Panc1 (cell line): ENCODE results near the gene CCDC47. TPM values are rescaled to one million over a fixed set of nuclear protein-coding genes. Genes with fewer than 3 reads are reported as not detected.

Experiments
- ATAC-seq: fragments of 200-7000 bp; cut with Tn5 transposase; 2 replicates; pipeline ENCODE4 v1.9.1; 2020; ENCODE audit warnings: mild to moderate bottlenecking, moderate library complexity
- BruUV-seq: library from RNA; stranded (reverse); fragments of 400-500 nt; replicated peaks from 2 replicates; lab custom pipeline; 2021; lab: Mats Ljungman, UMichigan
- CTCF ChIA-PET: fragments of 300-600 bp; sonication (Branson Sonifier 250); formaldehyde crosslinking; loops from one replicate; lab custom pipeline; 2022; ENCODE audit warnings: antibody characterized with exemption; lab: Charles Lee
- POLR2A ChIA-PET: fragments of 300-600 bp; sonication (Branson Sonifier 250); formaldehyde crosslinking; loops from one replicate; lab custom pipeline; 2022; ENCODE audit warnings: antibody characterized with exemption; lab: Charles Lee
- DNase-seq: peaks from one replicate; pipeline ENCODE4 v3.0.0-alpha.2; 2010; ENCODE audit warnings: low read depth, low spot score
- H3K27ac ChIP-seq: 2 replicates; pipeline ENCODE4 v1.5.1; 2011; ENCODE audit warnings: mild to moderate bottlenecking, low read length, inconsistent platforms
- H3K27me3 ChIP-seq: fragments of 200-500 bp; sonication (Bioruptor generic); 2 replicates; pipeline ENCODE4 v1.6.0; 2014; ENCODE audit warnings: low read length, inconsistent platforms; ENCODE audit not compliant: control insufficient read depth, insufficient read depth
- H3K36me3 ChIP-seq: fragments of 200-500 bp; sonication (Bioruptor generic); 2 replicates; pipeline ENCODE4 v1.5.1; 2014; ENCODE audit warnings: inconsistent platforms, mild to moderate bottlenecking, low read length, moderate library complexity; ENCODE audit not compliant: control insufficient read depth, insufficient read depth
- H3K4me1 ChIP-seq: 2 replicates; pipeline ENCODE4 v1.5.1; 2011; ENCODE audit warnings: inconsistent platforms, mild to moderate bottlenecking, low read length, moderate library complexity; ENCODE audit not compliant: control insufficient read depth, insufficient read depth
- H3K4me3 ChIP-seq, 2 experiments: 2 replicates each; pipeline ENCODE4 v1.5.1; 2011 to 2012; ENCODE audit warnings: low read depth in 2 of 2, low read length in 2 of 2, mild to moderate bottlenecking in 2 of 2, inconsistent platforms in 1 of 2, moderate library complexity in 1 of 2
- H3K9me3 ChIP-seq: fragments of 200-500 bp; sonication (Bioruptor generic); 2 replicates; pipeline ENCODE4 v1.5.1; 2014; ENCODE audit warnings: low read depth, mild to moderate bottlenecking, inconsistent platforms, low read length, moderate library complexity; ENCODE audit not compliant: control insufficient read depth, insufficient read depth
- POLR2AphosphoS5 ChIP-seq: IDR thresholded peaks from 2 replicates; pipeline ENCODE4 v1.6.1; 2012; ENCODE audit warnings: mild to moderate bottlenecking, low read depth, low read length, moderate library complexity
- SIN3A ChIP-seq: IDR thresholded peaks from 2 replicates; pipeline ENCODE4 v1.6.1; 2012; ENCODE audit warnings: low read depth, mild to moderate bottlenecking, low read length, moderate library complexity, borderline replicate concordance; ENCODE audit not compliant: insufficient read depth
- TCF7L2 ChIP-seq: IDR thresholded peaks from 2 replicates; pipeline ENCODE4 v1.6.1; 2011; ENCODE audit warnings: mild to moderate bottlenecking, low read depth, low read length, inconsistent platforms
- in situ Hi-C: cut with HindIII; loops from 2 replicates; pipeline ENCODE4 v1.10.0; 2016; ENCODE audit warnings: low sequenced_read_pairs, low pct_unique_long_range_greater_than_20kb
- intact Hi-C: fragments of 100-400 bp; cut with micrococcal nuclease; formaldehyde crosslinking; loops from one replicate; pipeline ENCODE4 v1.10.0; 2022; ENCODE audit not compliant: unreplicated experiment
- total RNA-seq: library from RNA; stranded (reverse); gene quantifications from one replicate; pipeline ENCODE4 v1.2.1, GENCODE V29; 2021; ENCODE audit not compliant: unreplicated experiment
- TF ChIP-seq, protein P1 (sequence below), 2 experiments: IDR thresholded peaks; 2 replicates each; pipeline ENCODE4 v1.6.1; 2011 to 2012; ENCODE audit warnings: low read depth in 2 of 2, control low read depth in 1 of 2, low read length in 1 of 2, mild to moderate bottlenecking in 1 of 2, moderate library complexity in 1 of 2; ENCODE audit not compliant: insufficient read depth in 1 of 2
- TF ChIP-seq, protein P2 (sequence below): fragments of 450-650 bp; IDR thresholded peaks from 2 replicates; pipeline ENCODE4 v1.5.1; 2017; ENCODE audit warnings: mild to moderate bottlenecking

Gene CCDC47
- total RNA-seq, 1 experiment from 2014 or later = 64.8 TPM

DNA sequence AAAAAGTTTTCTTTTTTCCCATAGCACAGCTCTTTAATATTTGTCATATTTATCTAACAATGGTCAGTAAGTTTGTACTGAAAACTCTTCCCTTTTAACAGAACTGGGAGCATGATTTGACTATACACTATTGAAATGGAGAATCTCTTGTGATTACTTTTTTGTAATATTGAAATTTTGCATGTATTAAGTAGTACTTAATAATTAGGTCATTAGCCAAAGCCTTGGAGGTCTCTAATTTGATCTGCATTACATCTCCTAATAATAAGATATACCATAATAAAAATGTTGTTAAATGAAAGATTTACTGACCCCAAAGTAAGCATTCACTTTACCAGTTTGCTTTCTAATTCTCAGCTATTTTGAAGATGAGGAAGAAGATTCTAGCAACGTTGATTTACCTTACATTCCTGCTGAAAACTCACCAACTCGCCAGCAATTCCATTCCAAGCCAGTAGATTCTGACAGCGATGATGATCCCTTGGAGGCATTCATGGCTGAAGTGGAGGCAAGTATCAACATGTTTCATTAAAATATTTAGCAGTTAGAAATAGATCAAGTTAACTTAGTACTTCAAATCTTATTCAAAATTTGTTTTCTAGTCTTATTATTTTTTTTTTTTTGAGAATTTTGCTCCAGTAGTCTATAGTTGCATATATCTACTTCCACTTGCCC, 18.8 kb upstream of the CCDC47 start:
- CTCF ChIA-PET = no interaction called here
- intact Hi-C loops (no loop called here), in situ Hi-C loops (no loop called here)
- no peaks in the 10 kb centered on the region for H3K9me3 ChIP-seq
- ATAC-seq (no peak), DNase-seq (no peak)
- no TSS peak for BruUV-seq
- H3K4me1 ChIP-seq = no peaks in the 10 kb centered on the region
- POLR2A ChIA-PET = no interaction called here
- no peaks in the 10 kb centered on the region for H3K27me3 ChIP-seq
- H3K4me3 ChIP-seq = no peak overlapping the region
- peaks cover 47% of the 10 kb centered on the region for H3K36me3 ChIP-seq
- TF ChIP-seq, protein P1, sequence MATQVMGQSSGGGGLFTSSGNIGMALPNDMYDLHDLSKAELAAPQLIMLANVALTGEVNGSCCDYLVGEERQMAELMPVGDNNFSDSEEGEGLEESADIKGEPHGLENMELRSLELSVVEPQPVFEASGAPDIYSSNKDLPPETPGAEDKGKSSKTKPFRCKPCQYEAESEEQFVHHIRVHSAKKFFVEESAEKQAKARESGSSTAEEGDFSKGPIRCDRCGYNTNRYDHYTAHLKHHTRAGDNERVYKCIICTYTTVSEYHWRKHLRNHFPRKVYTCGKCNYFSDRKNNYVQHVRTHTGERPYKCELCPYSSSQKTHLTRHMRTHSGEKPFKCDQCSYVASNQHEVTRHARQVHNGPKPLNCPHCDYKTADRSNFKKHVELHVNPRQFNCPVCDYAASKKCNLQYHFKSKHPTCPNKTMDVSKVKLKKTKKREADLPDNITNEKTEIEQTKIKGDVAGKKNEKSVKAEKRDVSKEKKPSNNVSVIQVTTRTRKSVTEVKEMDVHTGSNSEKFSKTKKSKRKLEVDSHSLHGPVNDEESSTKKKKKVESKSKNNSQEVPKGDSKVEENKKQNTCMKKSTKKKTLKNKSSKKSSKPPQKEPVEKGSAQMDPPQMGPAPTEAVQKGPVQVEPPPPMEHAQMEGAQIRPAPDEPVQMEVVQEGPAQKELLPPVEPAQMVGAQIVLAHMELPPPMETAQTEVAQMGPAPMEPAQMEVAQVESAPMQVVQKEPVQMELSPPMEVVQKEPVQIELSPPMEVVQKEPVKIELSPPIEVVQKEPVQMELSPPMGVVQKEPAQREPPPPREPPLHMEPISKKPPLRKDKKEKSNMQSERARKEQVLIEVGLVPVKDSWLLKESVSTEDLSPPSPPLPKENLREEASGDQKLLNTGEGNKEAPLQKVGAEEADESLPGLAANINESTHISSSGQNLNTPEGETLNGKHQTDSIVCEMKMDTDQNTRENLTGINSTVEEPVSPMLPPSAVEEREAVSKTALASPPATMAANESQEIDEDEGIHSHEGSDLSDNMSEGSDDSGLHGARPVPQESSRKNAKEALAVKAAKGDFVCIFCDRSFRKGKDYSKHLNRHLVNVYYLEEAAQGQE (IDR thresholded peaks at IDR 0.05; ENCODE audit: insufficient read depth in 1 of 2, low read depth in 2 of 2, low read length in 1 of 2) = no peak
- TF ChIP-seq SIN3A (no peak), TCF7L2 (no peak), POLR2AphosphoS5 (no peak)
- TF ChIP-seq, protein P2, sequence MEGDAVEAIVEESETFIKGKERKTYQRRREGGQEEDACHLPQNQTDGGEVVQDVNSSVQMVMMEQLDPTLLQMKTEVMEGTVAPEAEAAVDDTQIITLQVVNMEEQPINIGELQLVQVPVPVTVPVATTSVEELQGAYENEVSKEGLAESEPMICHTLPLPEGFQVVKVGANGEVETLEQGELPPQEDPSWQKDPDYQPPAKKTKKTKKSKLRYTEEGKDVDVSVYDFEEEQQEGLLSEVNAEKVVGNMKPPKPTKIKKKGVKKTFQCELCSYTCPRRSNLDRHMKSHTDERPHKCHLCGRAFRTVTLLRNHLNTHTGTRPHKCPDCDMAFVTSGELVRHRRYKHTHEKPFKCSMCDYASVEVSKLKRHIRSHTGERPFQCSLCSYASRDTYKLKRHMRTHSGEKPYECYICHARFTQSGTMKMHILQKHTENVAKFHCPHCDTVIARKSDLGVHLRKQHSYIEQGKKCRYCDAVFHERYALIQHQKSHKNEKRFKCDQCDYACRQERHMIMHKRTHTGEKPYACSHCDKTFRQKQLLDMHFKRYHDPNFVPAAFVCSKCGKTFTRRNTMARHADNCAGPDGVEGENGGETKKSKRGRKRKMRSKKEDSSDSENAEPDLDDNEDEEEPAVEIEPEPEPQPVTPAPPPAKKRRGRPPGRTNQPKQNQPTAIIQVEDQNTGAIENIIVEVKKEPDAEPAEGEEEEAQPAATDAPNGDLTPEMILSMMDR = no peak
- H3K27ac ChIP-seq = no peak overlapping the region

DNA sequence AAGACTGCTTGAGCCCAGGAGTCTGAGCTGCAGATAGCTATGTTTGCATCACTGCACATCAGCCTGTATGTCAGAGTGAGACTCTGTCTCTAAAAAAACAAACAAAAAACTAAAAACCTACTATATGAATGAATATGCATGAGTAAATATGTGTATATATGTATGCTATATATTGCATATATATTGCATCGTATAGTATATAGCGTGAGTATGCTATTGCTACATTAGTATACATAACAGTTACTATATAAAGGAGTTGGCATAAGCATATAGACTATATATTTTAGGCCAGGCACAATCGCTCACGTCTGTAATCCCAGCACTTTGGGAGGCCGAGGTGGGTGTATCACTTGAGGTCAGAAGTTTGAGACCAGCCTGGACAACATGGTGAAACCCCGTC, 16.7 kb upstream of the CCDC47 start:
- H3K4me1 ChIP-seq = no peaks in the 10 kb centered on the region
- peaks cover 32% of the 10 kb centered on the region for H3K36me3 ChIP-seq
- no peaks in the 10 kb centered on the region for H3K27me3 ChIP-seq
- DNase-seq (no peak), ATAC-seq (no peak)
- POLR2A ChIA-PET = no interaction called here
- CTCF ChIA-PET = no interaction called here
- in situ Hi-C loops = no loop called here
- TF ChIP-seq POLR2AphosphoS5 (no peak), TCF7L2 (no peak), SIN3A (no peak)
- TF ChIP-seq, protein P2 = no peak
- TF ChIP-seq, protein P1 (IDR thresholded peaks at IDR 0.05; ENCODE audit: insufficient read depth in 1 of 2, low read depth in 2 of 2, low read length in 1 of 2) = no peak
- no peaks in the 10 kb centered on the region for H3K9me3 ChIP-seq
- no TSS peak for BruUV-seq
- no peak overlapping the region for H3K27ac ChIP-seq
- no peak overlapping the region for H3K4me3 ChIP-seq
- intact Hi-C loops = no loop called here
